GM19463 (cell line): ENCODE results near the gene ACTR10.
"Not testable (repeated sequence)": the region's sequence is repeated elsewhere in the genome, so short reads cannot be mapped to it uniquely, and the experiment has no call there.

ENCODE experiments used
- ATAC-seq: cut with Tn5 transposase; IDR thresholded peaks from one replicate; pipeline ENCODE4 v1.9.1; 2021; ENCODE audit warnings: mild to moderate bottlenecking, moderate library complexity; ENCODE audit not compliant: unreplicated experiment

ACTR10 gene

DNA sequence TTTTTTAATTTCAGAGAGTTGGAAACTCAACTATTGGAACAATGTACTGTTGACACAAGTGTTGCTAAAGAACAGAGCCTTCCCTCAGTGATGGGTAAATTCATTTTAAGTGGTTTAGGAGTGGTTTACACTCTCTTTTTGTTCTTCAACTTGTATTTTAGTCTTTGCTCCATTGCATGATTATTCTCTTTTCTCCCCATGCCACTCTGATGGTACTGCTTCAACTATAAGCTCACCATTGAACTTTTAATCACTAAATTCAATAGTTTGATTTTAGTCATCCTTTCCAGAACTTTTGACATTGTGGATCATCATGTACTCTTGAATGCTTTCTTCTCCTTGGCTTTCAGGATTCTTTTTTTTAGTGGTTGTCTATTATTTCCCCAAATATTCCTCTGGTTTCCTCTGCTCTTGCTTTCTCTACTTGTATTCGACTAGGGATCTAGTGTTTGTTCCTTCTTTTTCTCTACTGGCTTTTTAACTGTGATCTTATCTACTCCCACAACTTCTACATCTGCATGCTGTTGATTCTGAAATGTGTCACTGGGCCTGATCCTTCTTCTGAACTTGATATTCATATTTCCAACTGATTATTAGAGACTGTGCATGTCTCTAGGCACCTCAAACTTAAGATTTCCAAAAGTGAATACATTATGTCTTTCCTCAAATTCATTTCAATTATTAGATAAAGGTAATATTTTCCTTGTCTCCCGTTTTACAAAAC is 15.4 kb downstream of the ACTR10 start:
- no peak for ATAC-seq

DNA sequence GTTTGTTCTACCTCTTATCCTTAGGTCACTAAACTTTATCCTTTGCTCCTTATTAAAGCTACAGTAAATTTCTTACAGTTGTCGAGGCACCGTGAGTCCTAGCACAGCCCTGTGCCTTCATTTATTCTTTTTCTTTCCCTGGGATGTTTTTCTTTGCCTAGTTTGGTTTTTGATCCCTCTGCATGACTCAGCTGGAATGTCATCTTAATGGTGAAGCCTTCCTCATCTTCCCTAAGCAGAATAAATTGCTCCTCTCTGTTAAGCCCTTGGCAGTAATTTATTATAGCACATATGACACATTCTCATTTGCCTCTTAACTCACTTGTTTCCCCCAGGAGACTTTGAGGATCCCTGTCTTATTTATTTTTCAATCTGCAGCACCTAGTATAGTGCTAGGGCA is 16.6 kb downstream of the ACTR10 start:
- no peak for ATAC-seq

DNA sequence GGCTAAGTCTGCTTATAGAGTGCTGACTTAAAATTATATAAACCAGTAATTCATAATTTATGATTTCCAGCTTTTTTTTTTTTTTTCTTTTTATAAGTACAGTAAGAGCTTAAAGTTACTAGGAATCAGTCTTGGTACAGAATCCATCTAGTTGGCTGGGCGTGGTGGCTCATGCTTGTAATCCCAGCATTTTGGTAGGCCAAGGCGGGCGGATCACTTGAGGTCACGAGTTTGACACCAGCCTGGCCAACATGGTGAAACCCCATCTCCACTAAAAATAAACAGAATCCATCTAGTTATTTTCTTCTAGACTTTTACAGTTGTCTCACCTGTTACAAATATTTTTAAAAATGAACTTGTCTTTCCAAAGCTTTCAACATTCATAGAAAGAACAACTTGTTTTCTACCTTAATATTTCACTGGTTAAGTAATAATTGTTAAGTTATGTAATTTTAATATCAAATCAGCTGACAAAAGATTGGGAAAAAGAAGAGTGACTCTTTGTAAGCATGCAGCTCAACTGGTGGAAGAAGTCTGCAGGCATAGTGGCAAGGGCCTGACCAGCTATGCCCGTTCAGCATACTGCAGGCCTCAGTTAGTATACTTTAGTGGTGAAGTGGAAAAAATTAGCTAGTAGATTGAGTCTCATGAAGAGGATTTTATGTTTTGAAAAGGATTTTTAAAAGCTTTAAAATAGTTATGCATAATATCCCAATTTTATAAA is 27.3 kb downstream of the ACTR10 start:
- no peak for ATAC-seq

DNA sequence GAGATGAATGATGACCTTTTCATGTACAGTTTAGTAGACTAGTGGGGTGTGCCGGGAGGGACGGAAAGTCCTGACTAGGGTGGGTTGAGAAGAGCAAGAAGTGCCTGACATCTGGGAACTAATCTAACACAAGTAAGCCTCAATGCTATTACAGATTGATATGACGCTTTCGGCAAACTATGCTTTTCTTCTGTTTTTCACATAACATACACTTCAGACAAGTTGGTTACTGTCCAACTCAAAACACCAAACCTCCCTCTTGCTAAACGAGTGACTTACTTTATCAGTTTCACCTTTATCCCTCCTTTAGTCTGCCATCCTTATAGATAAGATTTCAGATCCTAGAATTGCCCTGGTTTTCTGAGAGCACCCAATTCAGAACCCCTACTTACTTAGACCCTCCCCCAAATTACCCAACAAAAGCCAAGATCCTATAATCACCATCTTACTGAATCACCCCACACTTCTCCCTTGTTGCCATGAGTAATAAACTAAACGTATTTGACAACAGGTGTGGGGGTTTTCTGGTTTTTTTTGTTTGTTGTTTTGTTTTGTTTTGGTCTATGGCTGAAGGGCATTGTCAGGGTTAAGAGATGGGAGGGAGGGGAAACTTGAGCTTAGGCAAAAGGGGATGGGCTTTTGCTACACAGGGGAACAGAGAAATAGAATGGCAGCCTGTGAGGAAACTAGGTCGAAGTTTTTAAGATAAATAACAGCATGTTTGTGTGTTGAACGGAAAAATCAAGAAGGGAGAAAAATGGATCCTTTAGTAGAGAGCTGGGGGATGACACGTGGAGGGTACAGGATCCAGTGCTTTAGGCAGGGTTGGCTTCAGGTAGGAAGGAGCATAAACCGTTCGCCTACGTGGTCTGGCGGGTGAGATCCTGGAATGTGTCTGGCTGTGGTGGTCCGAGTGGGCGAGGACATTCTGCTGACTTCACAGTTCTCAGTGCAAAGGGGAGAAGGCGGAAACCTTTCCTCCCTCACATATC is 38.6 kb downstream of the ACTR10 start:
- no peak for ATAC-seq

DNA sequence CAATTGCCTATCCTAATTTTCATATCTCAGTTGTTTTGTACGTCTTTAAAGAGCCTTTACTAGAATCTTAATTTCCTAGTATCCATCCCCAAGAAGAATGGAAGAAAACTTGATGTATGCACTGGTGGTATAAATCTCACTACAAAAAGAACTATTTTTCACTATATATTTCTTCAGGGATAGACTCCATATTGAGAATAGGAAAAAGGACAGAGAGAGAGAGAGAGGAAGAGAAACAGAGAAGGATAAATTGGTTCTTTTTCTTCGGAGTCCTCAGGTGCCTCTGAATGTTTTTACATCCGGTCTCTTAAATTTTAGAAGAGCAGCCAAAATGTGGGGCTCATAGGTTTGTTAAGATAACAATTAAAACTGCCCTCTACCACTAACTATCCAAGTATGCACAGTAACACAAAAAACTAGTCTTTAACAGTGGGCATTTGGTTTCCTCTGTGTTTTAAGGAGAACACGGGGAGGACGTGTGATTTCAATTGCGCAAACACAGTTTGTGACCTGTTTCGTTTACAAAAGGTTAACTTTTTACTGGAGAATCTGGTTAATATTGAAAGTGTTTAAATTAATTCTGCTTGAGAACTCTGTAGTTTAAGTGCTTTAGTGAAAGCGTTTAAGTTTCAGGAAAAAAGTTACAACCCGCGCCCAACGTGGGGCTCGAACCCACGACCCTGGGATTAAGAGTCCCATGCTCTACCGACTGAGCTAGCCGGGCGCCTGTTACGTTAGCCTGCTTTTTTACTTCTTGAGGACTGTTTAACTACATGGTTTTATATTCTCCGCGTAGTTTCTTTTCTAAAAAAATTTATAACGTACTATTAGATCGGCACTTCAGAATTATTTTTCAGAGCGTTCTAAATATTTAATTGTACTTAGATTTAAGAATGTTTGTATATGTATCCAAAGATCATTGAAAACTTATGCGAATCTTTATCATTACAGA is 39.6 kb downstream of the ACTR10 start:
- ATAC-seq: no peak

DNA sequence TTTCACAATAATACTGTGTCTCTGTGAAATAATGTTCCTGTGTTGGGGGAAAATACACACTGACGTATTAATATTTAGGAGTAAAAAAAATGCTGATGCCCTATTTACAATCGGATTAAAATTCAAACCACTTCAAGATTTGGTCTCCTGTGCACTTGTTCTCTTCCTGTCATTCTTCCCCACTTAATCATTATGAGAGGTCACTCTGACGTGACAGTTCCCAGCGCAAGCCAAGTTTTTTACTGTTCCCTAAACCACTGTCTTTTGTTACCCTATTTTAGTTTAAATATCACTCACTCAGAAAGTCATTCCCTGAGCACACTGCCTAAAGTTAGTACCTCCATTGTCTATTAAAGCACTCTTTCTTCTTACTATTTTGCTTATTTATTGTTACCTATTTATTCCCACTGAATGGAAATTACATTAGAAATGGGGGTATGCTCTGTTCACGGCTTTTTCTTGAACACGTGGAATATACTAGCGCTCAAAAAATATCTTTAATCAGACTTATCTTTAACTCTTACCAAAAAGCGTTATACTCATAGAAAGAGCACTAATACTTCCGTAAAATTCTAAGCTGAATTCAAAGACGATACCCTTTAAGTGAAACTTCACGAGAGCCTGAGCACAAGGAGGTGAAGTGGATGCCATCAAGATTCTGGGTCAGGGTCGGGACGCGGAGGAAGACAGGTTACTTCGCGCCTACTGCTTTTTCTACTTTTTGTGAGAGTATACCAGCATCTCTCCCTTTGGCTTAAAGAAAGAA is 44.0 kb downstream of the ACTR10 start:
- ATAC-seq: peak; percentile 22

DNA sequence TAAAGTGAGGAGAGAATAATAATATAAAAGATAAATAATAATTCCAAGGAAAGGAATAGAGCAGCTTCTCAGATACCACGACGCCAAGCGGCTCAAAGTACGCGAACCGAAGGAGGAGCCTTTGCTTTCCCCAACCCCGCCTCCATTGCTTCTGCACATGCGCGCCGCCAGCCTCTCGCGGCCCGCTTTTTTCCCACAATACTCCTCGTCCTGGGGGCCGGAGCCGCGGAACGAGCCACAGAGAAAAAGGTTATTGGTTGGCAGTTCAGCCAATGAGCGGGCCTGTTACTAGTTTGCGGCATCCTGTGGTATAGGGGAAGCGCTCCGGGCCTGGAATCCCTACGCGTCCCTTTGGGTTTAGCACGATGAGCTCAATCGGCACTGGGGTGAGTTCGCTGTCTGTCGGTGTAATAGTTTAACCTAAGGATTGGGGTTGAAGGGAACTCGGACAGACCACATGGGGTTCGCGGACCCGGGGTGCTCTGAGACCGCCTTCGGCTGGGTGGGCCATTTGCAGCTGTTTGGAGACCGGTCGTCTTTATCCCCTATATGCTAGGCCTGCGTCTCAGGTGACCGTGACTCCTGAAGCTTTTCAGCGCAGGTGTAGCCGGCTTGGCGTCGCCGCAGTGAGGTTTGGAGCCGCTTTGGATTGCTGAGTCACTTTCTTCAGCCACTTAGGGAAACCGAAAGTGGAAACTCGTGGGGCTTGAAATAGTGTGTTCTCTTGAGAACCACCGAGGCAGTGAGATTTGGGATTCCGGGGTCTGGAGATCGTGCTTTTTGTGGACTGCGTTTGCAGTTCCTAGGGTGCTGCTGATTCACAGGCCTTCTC is 44.8 kb downstream of the ACTR10 start, which contains the start of gene PSMA3:
TSS of gene PSMA3 (plus strand) at position 288 of the 832 bp plus-strand sequence. CDS start at position 366, 78 bp downstream.
- ATAC-seq: peak; percentile 91

DNA sequence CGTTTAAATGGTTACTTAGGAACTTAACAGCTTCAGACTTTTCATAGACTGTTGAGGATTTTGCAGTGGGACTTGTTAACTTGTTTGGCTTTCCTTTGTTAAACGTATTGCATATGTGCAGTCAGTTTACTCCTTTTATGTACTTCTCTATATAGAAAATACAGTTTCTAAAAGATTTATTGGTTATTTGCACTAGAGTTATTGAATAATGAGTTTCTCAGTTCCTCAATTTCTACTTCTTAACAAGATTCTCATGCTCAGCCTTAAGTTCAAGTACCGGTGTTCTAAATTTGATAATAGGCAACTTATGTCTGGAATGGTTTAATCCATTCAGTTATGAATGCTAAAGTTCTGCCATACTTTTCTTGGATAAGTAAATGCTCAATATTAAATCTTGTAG is 45.6 kb downstream of the ACTR10 start:
- no peak for ATAC-seq

DNA sequence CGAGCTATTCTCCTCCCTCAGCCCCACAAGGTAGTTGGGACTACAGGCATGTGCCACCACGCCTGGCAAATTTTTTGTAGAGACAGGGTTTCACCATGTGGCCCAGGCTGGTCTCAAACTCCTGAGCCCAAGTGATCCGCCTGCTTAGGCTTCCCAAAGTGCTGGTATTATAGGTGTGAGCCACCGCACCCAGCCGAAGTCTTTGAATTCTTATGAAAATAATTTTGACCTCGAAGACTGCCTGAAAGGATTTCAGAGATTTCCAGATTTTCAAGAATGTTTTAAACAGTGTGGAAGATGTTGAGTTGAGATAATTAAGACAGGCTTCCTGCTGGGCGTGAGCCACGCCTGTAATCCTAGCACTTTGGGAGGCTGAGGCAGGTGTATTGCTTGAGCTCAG is 49.7 kb downstream of the ACTR10 start:
- no peak for ATAC-seq

DNA sequence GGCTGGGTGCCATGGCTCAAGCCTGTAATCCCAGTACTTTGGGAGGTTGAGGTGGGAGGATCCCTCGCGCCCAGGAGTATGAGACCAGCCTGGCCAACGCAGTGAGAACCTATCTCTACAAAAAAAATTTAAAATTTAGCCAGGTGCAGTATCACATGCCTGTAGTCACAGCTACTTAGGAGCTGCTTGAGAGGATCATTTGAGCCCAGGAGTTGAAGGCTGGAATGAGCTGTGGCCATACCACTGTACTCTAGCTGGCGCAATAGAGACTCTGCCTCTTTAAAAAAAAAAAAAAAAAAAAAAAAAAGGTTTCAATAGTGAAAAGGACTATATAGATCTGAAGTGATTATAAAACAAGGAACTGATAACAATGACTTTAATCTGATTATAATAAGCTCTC is 58.2 kb downstream of the ACTR10 start:
- no peak for ATAC-seq

DNA sequence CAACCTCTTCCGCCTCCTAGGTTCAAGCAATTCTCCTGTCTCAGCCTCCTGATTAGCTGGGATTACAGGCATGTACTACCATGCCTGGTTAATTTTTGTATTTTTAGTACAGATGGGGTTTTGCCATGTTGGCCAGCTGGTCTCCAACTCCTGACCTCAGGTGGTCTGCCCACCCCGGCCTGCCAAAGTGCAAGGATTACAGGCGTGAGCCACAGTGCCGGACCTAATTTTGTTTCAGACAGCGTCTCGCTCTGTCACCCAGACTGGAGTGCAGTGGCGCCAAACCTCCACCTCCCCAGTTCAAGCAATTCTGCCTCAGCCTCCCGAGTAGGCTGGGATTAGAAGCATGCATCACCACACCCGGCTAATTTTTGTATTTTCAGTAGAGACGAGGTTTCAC is 62.1 kb downstream of the ACTR10 start:
- ATAC-seq: not testable (repeated sequence)

DNA sequence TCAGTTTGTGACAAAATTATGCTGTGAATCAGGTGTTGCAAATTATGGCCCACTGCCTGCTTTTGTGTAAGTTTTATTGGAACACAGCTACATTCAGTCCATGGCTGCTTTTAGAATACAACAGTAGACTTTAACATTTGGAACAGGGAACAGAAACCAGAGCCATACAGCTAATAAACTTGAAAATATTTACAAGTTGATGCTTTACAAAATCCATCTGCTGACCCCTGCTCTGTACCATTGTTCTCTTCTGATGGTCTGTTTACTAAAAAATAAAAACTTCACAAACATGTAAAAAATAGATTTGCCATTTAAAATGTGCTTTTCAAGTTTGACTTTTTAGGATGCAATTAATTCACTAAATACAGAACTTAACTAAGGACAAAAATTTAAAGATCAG is 65.5 kb downstream of the ACTR10 start:
- no peak for ATAC-seq

DNA sequence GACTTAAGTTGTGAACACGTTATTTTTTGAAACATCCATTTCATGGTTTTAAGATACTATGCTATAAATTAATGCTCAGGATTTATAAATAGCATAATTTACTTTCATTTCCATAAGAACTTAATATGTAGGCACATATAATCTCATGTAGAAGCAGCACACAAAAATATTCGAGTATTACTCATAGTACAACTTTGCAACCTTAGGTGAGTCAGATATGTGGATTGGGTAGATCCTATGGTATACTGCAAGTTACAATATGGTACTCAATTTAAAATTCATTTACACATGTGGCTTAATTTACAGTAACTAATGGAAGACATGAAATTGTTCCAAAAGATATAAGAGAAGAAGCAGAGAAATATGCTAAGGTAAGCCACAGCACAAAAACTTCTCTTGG is 70.7 kb downstream of the ACTR10 start:
- no peak for ATAC-seq

DNA sequence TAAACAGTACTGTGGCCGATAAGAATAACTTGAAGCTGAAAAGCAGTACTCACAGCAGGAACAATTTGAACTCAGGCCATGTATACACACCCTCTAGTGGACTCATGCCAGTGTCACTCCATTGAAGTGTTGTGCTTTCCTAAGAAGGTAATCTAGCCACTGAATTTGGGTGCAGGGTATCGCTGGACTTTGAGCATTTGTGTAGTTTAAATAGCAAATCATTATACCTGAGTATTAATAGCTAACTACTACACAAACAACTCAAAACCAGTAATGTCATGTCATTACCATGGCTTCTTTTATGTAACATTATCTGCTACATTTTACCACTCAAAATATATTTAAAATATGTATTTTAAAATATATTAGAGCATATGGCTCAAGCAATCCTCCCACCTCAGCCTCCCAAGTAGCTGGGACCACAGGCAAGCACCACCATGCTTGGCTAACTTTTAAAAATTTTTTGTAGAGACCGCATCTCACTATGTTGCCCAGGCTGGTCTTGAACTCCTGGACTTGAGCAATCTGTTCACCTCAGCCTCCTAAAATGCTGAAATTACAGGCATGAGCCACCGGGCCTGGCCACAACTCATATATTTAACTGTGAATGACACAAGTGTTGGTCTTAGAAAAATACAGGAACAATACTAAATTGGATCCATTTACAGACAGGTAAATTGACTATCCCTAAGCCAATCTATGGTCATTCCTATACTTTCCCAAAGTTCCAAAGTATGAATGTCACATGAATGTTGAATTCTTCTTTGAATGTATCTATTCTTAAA is 72.8 kb downstream of the ACTR10 start:
- no peak for ATAC-seq

DNA sequence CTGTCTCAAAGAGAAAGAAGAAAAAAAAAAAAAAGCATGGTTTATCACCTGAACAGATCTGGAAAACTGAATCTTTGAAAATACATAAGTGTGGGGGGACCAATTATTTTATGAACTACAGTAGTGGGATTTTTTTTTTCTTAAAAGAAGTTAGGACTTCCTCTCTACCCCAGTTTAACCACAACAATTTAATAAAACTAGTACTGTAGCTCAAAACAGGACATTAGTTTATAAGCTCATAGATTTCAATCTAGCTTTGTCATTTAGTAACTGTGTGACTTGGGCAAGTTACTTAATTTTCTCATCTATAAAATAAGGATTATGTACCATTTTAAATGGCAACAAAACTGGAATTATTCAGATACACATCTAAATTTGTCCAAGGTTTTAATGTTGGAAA is 74.9 kb downstream of the ACTR10 start:
- no peak for ATAC-seq

DNA sequence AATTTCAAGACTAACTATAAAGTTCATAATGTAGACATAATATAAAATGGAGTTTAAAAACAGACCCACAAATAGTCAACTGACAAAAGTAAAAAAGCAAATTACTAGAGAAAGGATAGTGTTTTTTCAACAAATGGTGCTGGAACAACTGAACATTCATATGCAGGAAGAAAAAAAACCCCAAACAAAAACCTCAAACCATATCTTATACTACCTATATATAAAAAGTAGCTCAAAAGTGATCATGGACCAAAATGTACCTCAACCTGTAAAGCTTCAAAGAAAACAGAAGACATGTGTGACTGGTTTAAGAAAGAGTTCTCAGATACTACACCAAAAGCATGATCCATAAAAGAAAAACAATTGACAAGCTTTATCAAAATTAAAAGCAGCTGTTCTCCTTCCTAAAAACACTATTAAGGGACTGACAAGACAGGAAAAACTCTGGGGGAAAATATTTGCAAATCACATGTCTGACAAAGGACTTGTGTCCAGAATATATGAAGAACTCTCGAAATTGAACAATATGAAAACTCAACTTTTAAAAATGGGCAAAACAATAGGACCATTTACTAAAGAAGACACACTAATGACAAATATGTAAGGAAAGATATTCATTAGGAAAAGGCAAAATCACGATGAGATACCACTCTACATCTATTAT is 75.7 kb downstream of the ACTR10 start:
- no peak for ATAC-seq

DNA sequence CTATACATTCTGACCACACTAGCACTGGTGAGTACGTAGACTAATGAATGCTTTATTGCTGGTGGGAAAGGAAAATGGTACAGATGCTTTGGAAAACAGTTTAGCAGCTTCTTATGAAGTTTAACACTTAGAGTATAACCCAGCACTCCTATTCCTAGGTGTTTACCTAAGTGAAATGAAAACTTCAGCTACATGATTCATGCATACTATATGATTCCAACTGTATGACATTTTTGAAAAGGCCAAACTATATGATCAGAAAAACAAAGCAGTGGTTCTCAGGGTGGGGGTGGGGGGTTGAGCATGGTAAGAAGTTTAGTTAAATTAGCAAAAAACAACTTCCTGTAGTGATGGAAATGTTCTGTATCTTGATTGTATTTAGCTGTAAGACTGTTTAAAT is 76.3 kb downstream of the ACTR10 start:
- no peak for ATAC-seq
